ENCODE results near the gene PHOX2B. TPM values are rescaled to one million over a fixed set of nuclear protein-coding genes. Genes with fewer than 3 reads are reported as not detected.

Gene PHOX2B
- total RNA-seq, 1 donor from 2014 or later, result not detected

DNA sequence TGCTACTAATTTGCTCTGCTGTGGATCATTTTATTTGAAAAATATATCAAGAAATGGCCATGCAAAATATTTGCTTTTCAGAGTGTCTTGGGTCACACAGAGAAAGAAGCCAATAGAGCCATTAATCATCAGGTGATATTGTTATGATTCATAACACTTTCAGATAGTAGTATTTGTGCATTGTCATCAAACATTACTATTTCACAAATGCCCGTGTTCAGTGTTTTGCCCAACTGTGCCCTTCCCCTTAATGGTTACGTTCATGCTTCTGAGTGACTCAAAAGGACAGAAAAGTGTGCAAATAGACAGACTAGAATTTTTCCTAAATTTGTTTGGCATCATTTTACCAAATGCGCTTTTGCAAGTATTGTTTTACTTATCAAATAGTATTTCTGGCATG, 46.5 kb downstream of the PHOX2B start:
- no peaks in the 10 kb centered on the region for H3K36me3 ChIP-seq (ENCODE audit: insufficient read depth, low read length)
- H3K27ac ChIP-seq (ENCODE audit: low read depth, low read length), result no peak overlapping the region
- no peaks in the 10 kb centered on the region for H3K9me3 Mint-ChIP-seq (ENCODE audit: unreplicated experiment)
- no peak overlapping the region for H2AFZ ChIP-seq (ENCODE audit: low read depth, low read length)
- H3K36me3 Mint-ChIP-seq (ENCODE audit: low read depth, unreplicated experiment), result no peaks in the 10 kb centered on the region
- no peak overlapping the region for H3K4me2 ChIP-seq (ENCODE audit: low read length)
- no peak overlapping the region for H3K27ac Mint-ChIP-seq (ENCODE audit: unreplicated experiment)
- H3K4me1 ChIP-seq (ENCODE audit: insufficient read depth, low read length), result no peaks in the 10 kb centered on the region
- H3K9ac ChIP-seq (ENCODE audit: low read length), result no peak overlapping the region
- H3K27me3 ChIP-seq (ENCODE audit: insufficient read depth, low read length), result peaks cover 15% of the 10 kb centered on the region
- DNase-seq (ENCODE audit: low read depth) (no peak), FAIRE-seq (no peak)
- no peak overlapping the region for H3K4me3 Mint-ChIP-seq (ENCODE audit: unreplicated experiment)
- H3K27me3 Mint-ChIP-seq (ENCODE audit: low read depth, unreplicated experiment), result peaks cover 28% of the 10 kb centered on the region
- H3K9me3 ChIP-seq (ENCODE audit: insufficient read depth, low read depth, low read length), result no peaks in the 10 kb centered on the region
- TF ChIP-seq, protein P1, sequence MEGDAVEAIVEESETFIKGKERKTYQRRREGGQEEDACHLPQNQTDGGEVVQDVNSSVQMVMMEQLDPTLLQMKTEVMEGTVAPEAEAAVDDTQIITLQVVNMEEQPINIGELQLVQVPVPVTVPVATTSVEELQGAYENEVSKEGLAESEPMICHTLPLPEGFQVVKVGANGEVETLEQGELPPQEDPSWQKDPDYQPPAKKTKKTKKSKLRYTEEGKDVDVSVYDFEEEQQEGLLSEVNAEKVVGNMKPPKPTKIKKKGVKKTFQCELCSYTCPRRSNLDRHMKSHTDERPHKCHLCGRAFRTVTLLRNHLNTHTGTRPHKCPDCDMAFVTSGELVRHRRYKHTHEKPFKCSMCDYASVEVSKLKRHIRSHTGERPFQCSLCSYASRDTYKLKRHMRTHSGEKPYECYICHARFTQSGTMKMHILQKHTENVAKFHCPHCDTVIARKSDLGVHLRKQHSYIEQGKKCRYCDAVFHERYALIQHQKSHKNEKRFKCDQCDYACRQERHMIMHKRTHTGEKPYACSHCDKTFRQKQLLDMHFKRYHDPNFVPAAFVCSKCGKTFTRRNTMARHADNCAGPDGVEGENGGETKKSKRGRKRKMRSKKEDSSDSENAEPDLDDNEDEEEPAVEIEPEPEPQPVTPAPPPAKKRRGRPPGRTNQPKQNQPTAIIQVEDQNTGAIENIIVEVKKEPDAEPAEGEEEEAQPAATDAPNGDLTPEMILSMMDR (IDR thresholded peaks at IDR 0.05; ENCODE audit: insufficient read depth, low read depth, low read length), result no peak
- no peak for TF ChIP-seq EZH2 (IDR thresholded peaks at IDR 0.05; ENCODE audit: insufficient read depth, low read length)
- H3K79me2 ChIP-seq (ENCODE audit: insufficient read depth, low read length), result no peaks in the 10 kb centered on the region
- no peak overlapping the region for H3K4me3 ChIP-seq (ENCODE audit: insufficient read depth, low read depth, low read length)
- H4K20me1 ChIP-seq (ENCODE audit: insufficient read depth, low read length), result no peaks in the 10 kb centered on the region
- no peaks in the 10 kb centered on the region for H3K4me1 Mint-ChIP-seq (ENCODE audit: low read depth, unreplicated experiment)

DNA sequence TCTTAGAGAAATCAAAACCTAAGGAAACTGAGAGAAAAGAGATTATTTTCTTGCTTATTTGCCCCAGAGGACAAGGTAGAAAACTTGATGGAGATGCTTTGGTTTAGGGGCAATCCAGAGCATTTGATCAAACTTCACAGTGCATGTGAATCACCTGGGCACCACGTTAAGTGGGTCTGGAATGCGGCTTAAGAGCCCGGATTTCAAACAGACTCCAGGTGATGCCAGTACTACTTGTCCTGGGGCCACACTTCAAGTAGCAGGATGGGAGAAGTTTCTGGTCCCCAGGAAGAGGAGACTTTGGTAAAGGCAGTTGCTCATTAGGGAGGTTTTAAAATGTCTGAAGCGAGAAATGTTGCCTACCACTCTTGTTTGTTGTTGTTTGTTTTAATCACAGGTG, 51.8 kb downstream of the PHOX2B start:
- H3K4me1 Mint-ChIP-seq (ENCODE audit: low read depth, unreplicated experiment), result no peaks in the 10 kb centered on the region
- Histone ChIP-seq H4K20me1 (ENCODE audit: insufficient read depth, low read length) (no peaks in the 10 kb centered on the region), H3K36me3 (ENCODE audit: insufficient read depth, low read length) (no peaks in the 10 kb centered on the region), H3K27ac (ENCODE audit: low read depth, low read length) (no peak overlapping the region), H3K9ac (ENCODE audit: low read length) (no peak overlapping the region), H3K27me3 (ENCODE audit: insufficient read depth, low read length) (peaks cover 10% of the 10 kb centered on the region), H2AFZ (ENCODE audit: low read depth, low read length) (no peak overlapping the region), H3K4me2 (ENCODE audit: low read length) (no peak overlapping the region), H3K4me3 (ENCODE audit: insufficient read depth, low read depth, low read length) (no peak overlapping the region), H3K4me1 (ENCODE audit: insufficient read depth, low read length) (no peaks in the 10 kb centered on the region), H3K79me2 (ENCODE audit: insufficient read depth, low read length) (no peaks in the 10 kb centered on the region), H3K9me3 (ENCODE audit: insufficient read depth, low read depth, low read length) (no peaks in the 10 kb centered on the region)
- DNase-seq (ENCODE audit: low read depth) (no peak), FAIRE-seq (no peak)
- H3K9me3 Mint-ChIP-seq (ENCODE audit: unreplicated experiment), result no peaks in the 10 kb centered on the region
- no peak for TF ChIP-seq EZH2 (IDR thresholded peaks at IDR 0.05; ENCODE audit: insufficient read depth, low read length)
- TF ChIP-seq, protein P1 (IDR thresholded peaks at IDR 0.05; ENCODE audit: insufficient read depth, low read depth, low read length), result no peak
- H3K4me3 Mint-ChIP-seq (ENCODE audit: unreplicated experiment), result no peak overlapping the region
- H3K27me3 Mint-ChIP-seq (ENCODE audit: low read depth, unreplicated experiment), result peaks cover 15% of the 10 kb centered on the region
- H3K27ac Mint-ChIP-seq (ENCODE audit: unreplicated experiment), result no peak overlapping the region
- H3K36me3 Mint-ChIP-seq (ENCODE audit: low read depth, unreplicated experiment), result no peaks in the 10 kb centered on the region

DNA sequence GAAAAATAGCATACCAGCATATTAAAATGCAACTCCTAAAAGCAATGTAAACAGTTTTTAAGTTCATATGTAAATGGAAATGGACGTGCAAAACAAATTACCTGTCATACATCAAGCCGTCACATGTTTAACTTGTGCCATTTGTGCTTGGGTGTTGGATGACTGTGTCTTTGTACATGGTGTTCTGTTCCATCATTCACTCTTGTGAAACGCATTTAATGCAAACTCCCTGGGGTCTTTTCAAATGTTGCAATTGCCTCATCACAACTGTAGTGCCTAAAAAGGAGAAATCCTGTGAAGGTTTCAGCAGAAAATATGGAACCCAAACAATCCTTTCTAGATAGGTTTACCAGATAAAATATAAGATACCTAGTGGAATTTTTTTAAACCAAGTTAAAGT, 52.4 kb downstream of the PHOX2B start:
- Histone ChIP-seq H3K9me3 (ENCODE audit: insufficient read depth, low read depth, low read length) (no peaks in the 10 kb centered on the region), H4K20me1 (ENCODE audit: insufficient read depth, low read length) (no peaks in the 10 kb centered on the region), H3K79me2 (ENCODE audit: insufficient read depth, low read length) (no peaks in the 10 kb centered on the region), H3K36me3 (ENCODE audit: insufficient read depth, low read length) (no peaks in the 10 kb centered on the region), H3K27ac (ENCODE audit: low read depth, low read length) (no peak overlapping the region), H2AFZ (ENCODE audit: low read depth, low read length) (no peak overlapping the region), H3K4me3 (ENCODE audit: insufficient read depth, low read depth, low read length) (no peak overlapping the region), H3K9ac (ENCODE audit: low read length) (no peak overlapping the region), H3K4me2 (ENCODE audit: low read length) (no peak overlapping the region), H3K4me1 (ENCODE audit: insufficient read depth, low read length) (no peaks in the 10 kb centered on the region), H3K27me3 (ENCODE audit: insufficient read depth, low read length) (peaks cover 10% of the 10 kb centered on the region)
- Mint-ChIP-seq H3K27me3 (ENCODE audit: low read depth, unreplicated experiment) (peaks cover 11% of the 10 kb centered on the region), H3K36me3 (ENCODE audit: low read depth, unreplicated experiment) (no peaks in the 10 kb centered on the region), H3K27ac (ENCODE audit: unreplicated experiment) (no peak overlapping the region), H3K4me3 (ENCODE audit: unreplicated experiment) (no peak overlapping the region), H3K9me3 (ENCODE audit: unreplicated experiment) (no peaks in the 10 kb centered on the region), H3K4me1 (ENCODE audit: low read depth, unreplicated experiment) (no peaks in the 10 kb centered on the region)
- TF ChIP-seq EZH2 (IDR thresholded peaks at IDR 0.05; ENCODE audit: insufficient read depth, low read length), result no peak
- TF ChIP-seq, protein P1 (IDR thresholded peaks at IDR 0.05; ENCODE audit: insufficient read depth, low read depth, low read length), result no peak
- DNase-seq (ENCODE audit: low read depth) (no peak), FAIRE-seq (no peak)

Other genes with a start within 250 kb of the PHOX2B start
- 3.2 and 7.1 TPM in 2 replicates for gene LIMCH1, start 210.6 kb downstream of the PHOX2B start, total RNA-seq
- 84.0 and 84.5 TPM in 2 replicates for gene TMEM33, start 186.7 kb upstream of the PHOX2B start, total RNA-seq
- gene DCAF4L1, start 233.0 kb upstream of the PHOX2B start, total RNA-seq, result 0.20 and 0.29 TPM in 2 replicates
- 59.3 and 73.2 TPM in 2 replicates for gene SLC30A9, start 241.8 kb upstream of the PHOX2B start, total RNA-seq

Data from astrocyte (in vitro differentiated cells and primary cell).